HG03378 (cell line): ENCODE measurements around the gene CDON.
"Not testable (repeated sequence)": the region's sequence is repeated elsewhere in the genome, so short reads cannot be mapped to it uniquely, and the experiment has no call there.

Experiments
- ATAC-seq: cut with Tn5 transposase; IDR thresholded peaks from one replicate; pipeline ENCODE4 v1.9.1; 2021; ENCODE audit warnings: mild to moderate bottlenecking, moderate library complexity; ENCODE audit not compliant: unreplicated experiment

CDON gene

GRCh38 chr11:125995313-125995712 is 67.4 kb downstream of the CDON start:
- no peak for ATAC-seq

- ATAC-seq = no peak
Observed at GRCh38 chr11:125994509-125994908, 68.2 kb downstream of the CDON start.

- no peak for ATAC-seq
Observed at GRCh38 chr11:125992893-125993292, 69.8 kb downstream of the CDON start.

GRCh38 chr11:125990244-125990643 is 72.4 kb downstream of the CDON start:
- no peak for ATAC-seq

- ATAC-seq = no peak
Observed at GRCh38 chr11:125987066-125987641, 75.5 kb downstream of the CDON start.

GRCh38 chr11:125985956-125986355 is 76.7 kb downstream of the CDON start:
- ATAC-seq = not testable (repeated sequence)

- no peak for ATAC-seq
Observed at GRCh38 chr11:125982348-125982730, 80.3 kb downstream of the CDON start.

GRCh38 chr11:125980436-125980835 is 82.2 kb downstream of the CDON start:
- ATAC-seq = no peak

GRCh38 chr11:125979511-125979910 is 83.2 kb downstream of the CDON start:
- ATAC-seq = no peak

GRCh38 chr11:125978778-125979407 is 83.8 kb downstream of the CDON start:
- no peak for ATAC-seq

- ATAC-seq = no peak
Observed at GRCh38 chr11:125978181-125978716, 84.4 kb downstream of the CDON start.

- no peak for ATAC-seq
Observed at GRCh38 chr11:125977333-125977732, 85.3 kb downstream of the CDON start.

GRCh38 chr11:125976156-125976555 is 86.5 kb downstream of the CDON start:
- no peak for ATAC-seq

- no peak for ATAC-seq
Observed at GRCh38 chr11:125975634-125976033, 87.0 kb downstream of the CDON start.

GRCh38 chr11:125974284-125974683 is 88.4 kb downstream of the CDON start:
- no peak for ATAC-seq

- ATAC-seq = no peak
Observed at GRCh38 chr11:125971618-125972017, 91.0 kb downstream of the CDON start.

GRCh38 chr11:125968354-125968753 is 94.3 kb downstream of the CDON start:
- no peak for ATAC-seq

- no peak for ATAC-seq
Observed at GRCh38 chr11:125967515-125967914, 95.2 kb downstream of the CDON start.

- no peak for ATAC-seq
Observed at GRCh38 chr11:125960771-125961170, 101.9 kb downstream of the CDON start.

GRCh38 chr11:125959931-125960330 is 102.7 kb downstream of the CDON start:
- no peak for ATAC-seq

- ATAC-seq = no peak
Observed at GRCh38 chr11:125959511-125959910, 103.2 kb downstream of the CDON start.

GRCh38 chr11:125958872-125959400 is 103.7 kb downstream of the CDON start:
- ATAC-seq = no peak
